Thymus (tissue), 11 donors: ENCODE data around the gene PLS1. TPM values are rescaled to one million over a fixed set of nuclear protein-coding genes. Genes with fewer than 3 reads are reported as not detected.
"Not testable (repeated sequence)": the region's sequence is repeated elsewhere in the genome, so short reads cannot be mapped to it uniquely, and the experiment has no call there.

ENCODE experiments used
- DNase-seq, 9 donors: peaks; one replicate each; pipeline ENCODE4 v3.0.0-alpha.2; 2013; ENCODE audit warnings: low spot score in 9 of 9, low read depth in 6 of 9, missing footprints in 1 of 9
- H3K27ac ChIP-seq, 2 donors: one replicate each; pipeline ENCODE4 v1.5.1; 2013; ENCODE audit warnings: control low read depth in 1 of 2, low read depth in 1 of 2, low read length in 1 of 2, mild to moderate bottlenecking in 1 of 2, moderate library complexity in 1 of 2
- H3K27me3 ChIP-seq, 2 donors: one replicate each; pipeline ENCODE4 v1.5.1; 2013; ENCODE audit warnings: low read length in 1 of 2; ENCODE audit not compliant: control insufficient read depth in 2 of 2, insufficient read depth in 1 of 2
- H3K36me3 ChIP-seq, 2 donors: one replicate each; pipeline ENCODE4 v1.5.1; 2013; ENCODE audit warnings: low read length in 1 of 2, mild to moderate bottlenecking in 1 of 2, moderate library complexity in 1 of 2; ENCODE audit not compliant: control insufficient read depth in 2 of 2, insufficient read depth in 2 of 2
- H3K4me1 ChIP-seq, 2 donors: one replicate each; pipeline ENCODE4 v1.5.1; 2013; ENCODE audit warnings: low read length in 2 of 2; ENCODE audit not compliant: control insufficient read depth in 2 of 2, insufficient read depth in 2 of 2
- H3K4me3 ChIP-seq, 2 donors: one replicate each; pipeline ENCODE4 v1.5.1; 2013; ENCODE audit warnings: low read length in 2 of 2, control low read depth in 1 of 2, mild to moderate bottlenecking in 1 of 2
- H3K9me3 ChIP-seq, 2 donors: one replicate each; pipeline ENCODE4 v1.5.1; 2013; ENCODE audit warnings: low read length in 1 of 2, mild to moderate bottlenecking in 1 of 2; ENCODE audit not compliant: control insufficient read depth in 2 of 2, insufficient read depth in 1 of 2
- WGBS: extraction: QIAGEN DNeasy Blood & Tissue Kit; methylation state at CpG from one replicate; pipeline ENCODE4 v1.1.7; 2013; 5-methylcytosine and 5-hydroxymethylcytosine counted together
- polyA plus RNA-seq: library from polyadenylated mRNA; stranded (reverse); fragments of 200-250 nt; gene quantifications from one replicate; pipeline ENCODE4 v1.2.3, GENCODE V29; 2013
- total RNA-seq: library from RNA; stranded (reverse); fragments of 120-200 nt; gene quantifications from one replicate; pipeline ENCODE4 v1.2.4, GENCODE V29; 2013
- donor health status: healthy.

Gene PLS1
- total and polyA plus RNA-seq, 2 donors: 2.0 to 9.2 TPM

DNA sequence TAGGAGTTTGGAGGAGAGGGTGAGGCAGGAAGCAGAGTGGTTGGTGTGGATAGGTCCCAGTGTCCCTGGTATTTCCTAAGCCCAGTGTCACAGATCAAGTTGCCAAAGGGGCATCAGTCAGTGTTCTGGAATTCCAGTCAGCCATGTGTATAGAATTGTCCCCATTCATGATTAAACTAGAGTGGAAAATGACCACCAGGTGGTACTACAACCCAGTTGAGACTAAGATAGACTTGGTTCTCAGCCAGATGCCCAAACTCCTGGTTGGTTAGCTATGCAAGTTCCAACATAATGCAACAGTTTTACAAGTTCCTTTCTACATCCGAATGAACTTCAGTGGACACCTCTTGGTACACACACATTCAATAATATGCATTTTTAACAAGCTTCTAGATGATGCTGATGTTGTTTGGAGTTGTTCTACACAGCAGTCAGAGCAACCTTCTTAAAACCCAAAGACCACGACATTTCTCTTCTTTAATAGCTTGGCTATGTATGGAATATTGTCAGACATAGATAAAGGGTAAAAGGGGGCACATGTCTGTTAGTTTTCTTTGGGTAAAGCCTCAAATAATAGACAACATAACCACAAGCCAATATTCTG lies 9.3 kb upstream of the PLS1 start:
- Histone ChIP-seq H3K27me3 (peaks cover 0 to 8% of the 10 kb centered on the region in 2 donors), H3K4me3 (no peak overlapping the region), H3K4me1 (no peaks in the 10 kb centered on the region), H3K36me3 (no peaks in the 10 kb centered on the region), H3K27ac (no peak overlapping the region), H3K9me3 (no peaks in the 10 kb centered on the region)
- DNase-seq: peak in 4 of 9 donors; percentile 29 to 68 (median 44)
- 55% methylated on average over 2 of the region's 2 CpGs for WGBS

DNA sequence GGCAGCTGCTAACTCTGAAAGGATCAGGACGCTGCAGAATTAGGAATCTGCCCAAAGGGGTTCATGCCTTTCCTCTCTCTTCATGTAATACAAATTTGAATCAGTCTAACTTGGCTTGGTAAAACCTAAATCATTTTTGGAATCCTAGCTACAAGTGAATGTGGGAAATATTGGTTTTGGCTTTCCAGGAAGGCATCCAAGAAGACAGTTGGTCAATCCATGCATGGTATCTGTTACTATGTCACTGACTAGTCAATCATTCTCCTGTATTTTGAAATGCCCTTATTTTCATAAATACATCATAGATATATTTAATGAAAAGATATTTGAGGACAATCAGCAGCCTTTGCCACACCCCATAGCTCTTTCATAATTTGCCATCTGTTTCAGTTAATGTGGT lies 7.5 kb upstream of the PLS1 start:
- Histone ChIP-seq H3K27ac (no peak overlapping the region), H3K4me3 (no peak overlapping the region), H3K36me3 (no peaks in the 10 kb centered on the region), H3K9me3 (no peaks in the 10 kb centered on the region), H3K27me3 (peaks cover 0 to 8% of the 10 kb centered on the region in 2 donors), H3K4me1 (no peaks in the 10 kb centered on the region)
- DNase-seq: no peak
- WGBS: 95% methylated on average over 1 of the region's 1 CpG

DNA sequence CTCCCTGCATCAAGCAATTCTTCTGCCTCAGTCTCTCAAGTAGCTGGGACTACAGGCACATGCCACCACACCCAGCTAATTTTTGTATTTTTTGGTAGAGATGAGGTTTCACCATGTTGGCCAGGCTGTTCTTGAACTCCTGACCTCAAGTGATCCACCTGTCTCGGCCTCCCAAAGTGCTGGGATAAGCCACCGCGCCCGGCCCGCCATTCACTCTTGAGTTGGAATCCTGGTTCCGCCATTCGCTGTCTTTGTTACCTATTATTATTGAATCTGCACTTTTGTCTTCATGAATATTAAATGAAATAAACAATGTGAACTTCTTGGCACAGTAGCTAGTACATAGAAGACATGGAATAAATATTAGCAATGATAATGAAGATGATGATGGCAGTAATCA lies 3.9 kb upstream of the PLS1 start:
- not testable (repeated sequence) for H3K36me3 ChIP-seq, H3K4me1 ChIP-seq, H3K4me3 ChIP-seq, H3K27ac ChIP-seq, DNase-seq, H3K27me3 ChIP-seq, H3K9me3 ChIP-seq
- WGBS: 98% methylated on average over 7 of the region's 7 CpGs

DNA sequence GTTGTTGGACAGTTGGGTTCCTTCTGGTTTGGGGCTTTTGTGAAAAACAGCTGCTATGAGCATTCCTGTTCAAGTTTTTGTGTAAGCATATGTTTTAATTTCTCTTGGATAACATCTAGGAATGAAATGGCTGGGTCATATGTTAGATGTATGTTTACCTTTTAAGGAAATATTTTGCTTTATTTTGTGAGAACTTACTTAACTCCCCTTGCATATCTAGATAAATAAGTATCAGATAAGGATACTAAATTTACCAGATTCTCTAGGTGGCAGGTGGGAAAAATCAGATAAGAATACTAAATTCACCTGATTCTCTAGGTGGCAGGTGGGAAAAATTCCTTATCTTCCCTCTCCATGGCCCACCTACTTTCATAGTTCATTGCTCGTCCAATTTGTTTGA lies 1.1 kb upstream of the PLS1 start:
- Histone ChIP-seq H3K27me3 (no peaks in the 10 kb centered on the region), H3K4me1 (peaks cover 4 to 13% of the 10 kb centered on the region in 2 donors), H3K4me3 (no peak overlapping the region), H3K27ac (no peak overlapping the region), H3K36me3 (no peaks in the 10 kb centered on the region), H3K9me3 (peaks cover 0 to 2% of the 10 kb centered on the region in 2 donors)
- DNase-seq: no peak
- 70% methylated on average over 1 of the region's 1 CpG for WGBS

DNA sequence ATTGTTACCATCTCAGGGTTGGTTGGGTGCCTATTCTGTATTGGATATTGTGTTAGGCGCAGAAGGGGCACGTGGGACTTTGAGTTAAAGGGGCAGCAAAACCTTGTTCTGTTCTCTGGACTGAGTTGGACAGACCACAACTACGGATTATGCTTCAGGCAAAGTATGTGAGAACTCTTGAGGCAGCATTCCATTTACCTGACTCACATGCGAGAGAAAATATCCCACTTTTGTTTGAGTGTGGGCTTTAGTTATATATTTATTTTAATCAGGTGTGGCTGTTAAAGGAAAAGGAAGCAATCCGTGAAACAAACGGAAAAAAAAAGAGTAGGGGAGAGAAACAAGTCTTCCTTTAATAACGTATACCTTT lies 627 bp upstream of the PLS1 start:
- WGBS: 20% methylated on average over 7 of the region's 7 CpGs
- H3K36me3 ChIP-seq: no peaks in the 10 kb centered on the region
- no peaks in the 10 kb centered on the region for H3K27me3 ChIP-seq
- H3K4me3 ChIP-seq: peak overlapping the region; percentile 94 to 98
- peak overlapping the region; percentile 19 to 52 for H3K27ac ChIP-seq
- H3K4me1 ChIP-seq: peaks cover 4 to 13% of the 10 kb centered on the region in 2 donors
- no peak for DNase-seq
- peaks cover 0 to 2% of the 10 kb centered on the region in 2 donors for H3K9me3 ChIP-seq

DNA sequence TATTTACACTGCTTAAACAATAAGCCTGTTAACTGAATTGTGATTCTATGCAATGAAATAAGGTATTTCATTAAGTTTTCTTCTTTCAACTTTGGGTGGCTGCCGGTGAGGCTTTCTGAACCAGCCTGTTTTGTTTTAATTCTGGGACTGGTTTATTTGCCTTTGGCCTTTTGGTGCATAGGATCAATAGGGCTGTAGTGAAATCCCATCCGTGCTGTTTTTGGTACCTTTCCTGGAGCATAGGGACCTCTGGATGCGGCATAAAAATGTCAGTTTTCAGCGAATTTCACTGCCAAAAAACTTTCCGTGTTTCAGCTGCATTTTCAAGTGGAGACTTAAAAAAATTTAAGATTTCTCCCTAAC lies 514 bp downstream of the PLS1 start:
- 17% methylated on average over 5 of the region's 5 CpGs for WGBS
- peaks cover 4 to 13% of the 10 kb centered on the region in 2 donors for H3K4me1 ChIP-seq
- H3K9me3 ChIP-seq: peaks cover 0 to 2% of the 10 kb centered on the region in 2 donors
- peak overlapping the region; percentile 94 to 98 for H3K4me3 ChIP-seq
- no peaks in the 10 kb centered on the region for H3K36me3 ChIP-seq
- no peak overlapping the region for H3K27ac ChIP-seq
- no peaks in the 10 kb centered on the region for H3K27me3 ChIP-seq
- no peak for DNase-seq

DNA sequence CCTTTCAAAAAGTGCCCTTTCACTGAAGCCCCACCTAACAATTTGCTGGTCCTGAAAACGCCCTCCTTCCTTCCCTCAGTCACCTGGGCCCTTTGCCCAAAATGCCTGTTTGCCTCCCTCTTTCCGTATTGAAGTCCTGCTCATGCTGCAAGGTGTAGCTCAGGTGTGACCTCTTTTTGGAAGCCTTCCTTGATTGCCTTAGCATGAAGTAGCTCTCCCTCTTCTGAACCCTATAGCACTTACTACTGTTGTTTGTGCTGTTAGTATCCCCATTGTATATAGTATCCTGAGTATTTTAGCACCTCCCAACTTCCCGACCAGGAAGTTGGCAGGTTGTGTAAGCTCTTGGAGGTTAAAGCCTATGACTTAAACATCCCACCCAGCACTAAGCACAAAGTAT lies 1.7 kb downstream of the PLS1 start:
- peak in 1 of 9 donors; percentile 18 for DNase-seq
- no peaks in the 10 kb centered on the region for H3K27me3 ChIP-seq
- H3K9me3 ChIP-seq: peaks cover 0 to 2% of the 10 kb centered on the region in 2 donors
- 91% methylated on average over 3 of the region's 3 CpGs for WGBS
- H3K4me1 ChIP-seq: peaks cover 4 to 13% of the 10 kb centered on the region in 2 donors
- H3K36me3 ChIP-seq: no peaks in the 10 kb centered on the region
- H3K4me3 ChIP-seq: no peak overlapping the region
- no peak overlapping the region for H3K27ac ChIP-seq

DNA sequence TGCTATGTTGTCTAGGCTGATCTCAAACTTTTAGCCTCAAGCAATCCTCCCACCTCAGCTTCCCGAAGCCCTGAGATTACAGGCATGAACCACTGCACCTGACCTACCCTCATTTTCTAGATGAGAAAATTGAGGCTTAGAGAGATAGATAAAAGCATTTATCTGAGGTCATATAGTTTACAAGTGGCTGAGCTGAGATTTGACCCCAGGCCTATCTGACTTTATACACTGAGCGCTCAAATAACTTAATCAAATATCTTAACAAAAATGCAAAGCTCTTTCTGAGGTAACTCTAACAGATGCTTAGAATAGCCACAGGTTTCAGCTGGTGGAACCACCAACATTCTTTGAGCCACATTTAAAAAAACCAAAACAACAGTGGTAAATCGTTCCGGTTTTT lies 5.5 kb downstream of the PLS1 start:
- no peaks in the 10 kb centered on the region for H3K27me3 ChIP-seq
- peaks cover 0 to 2% of the 10 kb centered on the region in 2 donors for H3K9me3 ChIP-seq
- DNase-seq: no peak
- peaks cover 0 to 14% of the 10 kb centered on the region in 2 donors for H3K4me1 ChIP-seq
- H3K4me3 ChIP-seq: no peak overlapping the region
- WGBS: 88% methylated on average over 4 of the region's 4 CpGs
- H3K36me3 ChIP-seq: no peaks in the 10 kb centered on the region
- H3K27ac ChIP-seq: no peak overlapping the region

DNA sequence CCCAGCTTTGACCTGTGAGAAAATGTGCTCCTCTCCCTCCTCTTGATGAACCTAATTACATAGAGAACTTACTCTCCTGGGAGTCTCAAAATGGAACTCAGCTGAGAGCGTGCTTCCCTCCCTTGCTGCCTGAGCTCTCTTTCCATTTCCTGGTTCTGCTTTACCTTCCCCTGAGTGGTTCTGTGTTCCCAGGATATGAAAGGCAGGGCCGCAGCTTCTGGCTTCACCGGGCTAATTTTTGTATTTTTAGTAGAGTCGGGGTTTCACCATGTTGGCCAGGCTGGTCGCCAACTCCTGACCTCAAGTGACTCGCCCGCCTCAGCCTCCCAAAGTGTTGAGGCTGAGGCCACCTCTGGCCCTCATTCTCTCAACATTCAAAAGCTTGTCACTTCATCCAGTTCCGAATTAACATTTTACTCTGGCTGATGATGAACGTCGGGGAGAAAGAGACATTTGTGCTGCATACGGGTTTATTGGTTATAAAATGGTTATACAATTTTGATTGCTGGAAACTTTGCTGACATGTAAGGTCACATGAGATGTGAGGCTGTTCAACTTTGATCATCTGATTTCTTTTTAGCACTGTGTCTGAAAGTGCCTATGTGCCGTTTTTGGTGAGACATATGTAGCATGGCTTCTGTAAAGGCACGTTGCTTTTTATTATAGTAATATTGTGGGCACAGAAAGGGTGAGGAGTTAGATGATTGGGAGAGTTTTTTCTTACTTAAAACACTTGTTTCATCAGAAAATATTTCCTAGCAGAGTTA lies 6.6 kb downstream of the PLS1 start:
- no peak overlapping the region for H3K27ac ChIP-seq
- H3K4me1 ChIP-seq: peaks cover 0 to 11% of the 10 kb centered on the region in 2 donors
- H3K36me3 ChIP-seq: no peaks in the 10 kb centered on the region
- WGBS: 92% methylated on average over 13 of the region's 13 CpGs
- no peaks in the 10 kb centered on the region for H3K27me3 ChIP-seq
- no peak overlapping the region for H3K4me3 ChIP-seq
- no peak for DNase-seq
- peaks cover 0 to 2% of the 10 kb centered on the region in 2 donors for H3K9me3 ChIP-seq
